GM08714 (cell line): Measurements from ENCODE around the gene MRI1.

ENCODE experiments used
- H3K4me3 ChIP-seq: fragments of 200-500 bp; sonication (Bioruptor generic); 2 replicates; pipeline ENCODE4 v1.5.1; 2014; ENCODE audit warnings: mild to moderate bottlenecking, low read length, inconsistent platforms
- ZNF274 ChIP-seq: IDR thresholded peaks from 2 replicates; pipeline ENCODE4 v1.6.1; 2012; ENCODE audit warnings: mild to moderate bottlenecking, low read depth, low read length

MRI1 gene

GRCh38 chr19:13764101-13764807, at the start of gene MRI1:
MRI1 (plus strand) TSS chr19:13764522; CDS start chr19:13764589, 67 bp downstream.
- no peak for TF ChIP-seq ZNF274

DNA sequence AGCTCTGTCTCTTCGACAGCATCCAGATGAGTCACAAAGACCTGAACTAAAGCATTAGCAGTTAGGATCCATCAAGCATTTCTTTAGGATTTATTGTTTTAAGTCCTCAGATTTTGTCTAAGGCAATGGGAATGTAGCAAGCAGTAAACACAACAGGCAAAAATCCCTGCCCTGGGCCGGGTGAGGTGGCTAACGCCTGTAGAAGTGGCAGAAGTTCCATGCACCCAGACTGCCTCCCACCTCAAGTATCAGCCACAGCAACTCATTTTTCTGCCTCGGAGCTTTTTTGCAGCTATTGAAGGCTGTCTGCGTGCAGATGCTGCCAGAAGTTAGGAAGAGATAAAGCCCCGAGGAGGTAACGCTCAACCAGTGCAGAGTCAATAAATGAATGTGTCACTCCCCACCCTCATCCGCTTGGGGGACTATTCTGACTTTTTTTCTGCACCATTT, 47.1 kb upstream of the MRI1 start:
- no peak for TF ChIP-seq ZNF274
- no peak overlapping the region for H3K4me3 ChIP-seq

More at GRCh38 chr19:13764101-13764807, at the start of gene MRI1:
- H3K4me3 ChIP-seq = peak within 1 kb of the TSS; percentile 71

GRCh38 chr19:13718733-13719132, 45.6 kb upstream of the MRI1 start:
- no peak for TF ChIP-seq ZNF274
- no peak overlapping the region for H3K4me3 ChIP-seq

DNA sequence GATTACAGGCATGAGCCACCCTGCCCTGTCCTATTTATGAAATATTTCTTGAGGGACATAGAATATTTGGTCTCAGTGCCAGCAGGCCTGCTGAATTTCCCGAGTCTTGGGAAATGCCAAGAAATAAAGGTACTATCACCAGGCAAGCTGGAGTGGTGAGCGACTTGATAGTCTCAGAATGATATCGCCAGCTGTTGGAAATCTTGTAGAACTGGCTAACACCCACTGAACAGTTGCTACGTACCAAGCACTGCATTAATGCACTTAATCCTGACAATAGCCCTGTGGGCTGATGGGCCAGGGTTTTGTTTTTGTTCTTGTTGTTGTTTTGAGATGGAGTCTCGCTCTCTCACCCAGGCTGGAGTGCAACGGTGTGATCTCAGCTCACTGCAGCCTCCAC, 42.2 kb upstream of the MRI1 start:
- no peak for TF ChIP-seq ZNF274
- no peak overlapping the region for H3K4me3 ChIP-seq

GRCh38 chr19:13723206-13723605, 41.1 kb upstream of the MRI1 start:
- H3K4me3 ChIP-seq = no peak overlapping the region
- no peak for TF ChIP-seq ZNF274

GRCh38 chr19:13726323-13726722, 38.0 kb upstream of the MRI1 start:
- H3K4me3 ChIP-seq = no peak overlapping the region
- no peak for TF ChIP-seq ZNF274

- H3K4me3 ChIP-seq = no peak overlapping the region
- TF ChIP-seq ZNF274 = no peak
Measured at GRCh38 chr19:13727798-13728197, 36.5 kb upstream of the MRI1 start.

- no peak for TF ChIP-seq ZNF274
- H3K4me3 ChIP-seq = no peak overlapping the region
Measured at GRCh38 chr19:13729859-13730258, 34.5 kb upstream of the MRI1 start.

DNA sequence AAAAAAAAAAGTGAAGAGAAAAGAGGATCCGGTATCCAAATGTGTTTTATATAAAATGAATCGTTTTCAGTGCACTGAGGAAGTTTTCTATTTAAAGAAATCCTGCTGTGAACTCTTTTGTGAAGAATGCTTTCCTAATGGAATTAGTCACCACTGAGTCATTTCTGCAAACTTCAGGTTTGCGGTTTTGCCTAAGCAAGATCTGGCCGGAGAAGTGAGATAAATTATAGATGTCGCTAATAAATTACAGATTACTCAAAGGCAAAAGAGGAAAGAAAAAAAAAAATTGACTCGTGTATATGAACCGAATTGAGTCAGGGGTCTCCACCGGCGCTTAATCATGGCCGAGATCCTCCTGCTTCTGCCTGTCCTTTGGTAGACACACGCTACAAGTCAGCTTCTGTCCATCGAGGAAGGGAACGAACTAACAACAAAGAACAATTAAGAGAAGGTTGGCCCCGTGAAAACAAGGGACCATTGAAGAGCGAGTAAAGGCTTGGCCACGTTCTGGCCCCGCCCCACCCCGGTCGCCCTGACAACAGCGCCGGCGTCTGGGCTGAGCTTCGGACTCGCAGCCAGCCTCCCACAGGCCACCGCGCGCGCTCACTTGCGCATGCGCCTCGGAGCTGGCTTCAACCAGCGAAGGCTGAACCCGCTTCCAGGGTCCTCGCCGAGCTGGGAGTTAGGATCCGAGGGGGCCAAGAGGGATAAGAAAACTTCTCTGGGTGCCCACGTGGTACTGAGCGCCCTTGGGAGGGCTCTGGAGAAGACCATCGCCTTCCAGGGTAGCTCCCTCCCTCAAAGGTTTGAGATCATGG, 33.0 kb upstream of the MRI1 start:
- H3K4me3 ChIP-seq = peak overlapping the region; percentile 70
- TF ChIP-seq ZNF274 = no peak

DNA sequence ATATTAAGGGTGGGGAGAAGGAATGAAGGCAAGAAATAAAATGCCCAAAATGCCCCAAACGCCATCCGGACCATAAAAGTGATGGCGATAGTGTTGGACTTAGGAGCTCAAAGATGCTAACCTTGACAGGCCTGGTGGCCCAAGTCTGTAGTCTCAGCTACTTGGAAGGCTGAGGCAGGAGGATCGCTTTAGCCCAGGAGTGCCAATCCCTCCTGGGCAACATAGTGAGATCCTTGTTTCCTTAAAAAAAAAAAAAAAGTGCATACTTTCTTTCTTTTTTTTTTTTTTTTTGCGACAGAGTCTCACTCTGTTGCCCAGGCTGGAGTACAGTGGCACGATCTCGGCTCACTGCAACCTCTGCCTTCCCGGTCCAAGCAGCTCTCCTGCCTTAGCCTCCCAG, 32.0 kb upstream of the MRI1 start:
- TF ChIP-seq ZNF274 = no peak
- H3K4me3 ChIP-seq = peak overlapping the region; percentile 70; the same call in 1 of the 2 replicates

DNA sequence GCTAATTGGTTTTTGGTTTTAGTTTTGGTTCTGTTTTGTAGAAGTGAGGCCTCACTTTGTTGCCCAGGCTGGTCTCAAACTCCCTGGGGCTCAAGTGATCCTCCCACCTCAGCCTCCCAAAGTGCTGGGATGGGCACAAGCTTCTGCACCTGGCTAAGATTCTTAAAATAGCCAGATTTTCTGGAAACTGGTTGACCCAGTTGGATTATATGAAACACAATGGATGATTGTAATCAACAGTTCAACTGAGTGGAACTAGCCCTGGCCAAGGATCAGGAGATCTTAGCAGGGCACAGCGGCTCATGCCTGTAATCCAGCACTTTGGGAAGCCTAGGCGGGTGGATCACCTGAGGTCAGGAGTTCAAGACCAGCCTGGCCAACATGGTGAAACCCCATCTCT, 29.6 kb upstream of the MRI1 start:
- H3K4me3 ChIP-seq = no peak overlapping the region
- TF ChIP-seq ZNF274 = no peak

- no peak overlapping the region for H3K4me3 ChIP-seq
- no peak for TF ChIP-seq ZNF274
Measured at GRCh38 chr19:13738073-13738472, 26.2 kb upstream of the MRI1 start.

GRCh38 chr19:13741893-13742292, 22.4 kb upstream of the MRI1 start:
- H3K4me3 ChIP-seq = no peak overlapping the region
- no peak for TF ChIP-seq ZNF274

- no peak for TF ChIP-seq ZNF274
- no peak overlapping the region for H3K4me3 ChIP-seq
Measured at GRCh38 chr19:13742756-13743155, 21.6 kb upstream of the MRI1 start.

DNA sequence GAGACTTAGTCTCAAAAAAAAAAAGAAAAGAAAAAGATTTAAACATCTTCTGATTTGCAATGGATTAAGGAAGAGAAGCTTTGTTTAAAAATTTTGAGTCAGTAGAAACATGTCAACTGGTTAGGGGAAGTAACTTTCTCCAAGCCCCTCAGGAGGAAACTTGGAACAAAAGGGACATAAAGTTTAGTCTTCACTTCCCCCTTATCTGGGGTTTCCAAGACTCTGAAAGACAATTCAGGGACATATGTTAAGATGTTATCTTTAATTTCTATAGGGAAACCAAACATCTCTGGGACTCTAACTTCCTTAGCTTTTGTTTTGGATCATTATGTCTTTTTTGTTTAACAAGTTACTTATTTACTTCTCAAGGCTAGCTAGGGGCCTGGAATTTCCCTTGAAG, 20.1 kb upstream of the MRI1 start:
- no peak overlapping the region for H3K4me3 ChIP-seq
- TF ChIP-seq ZNF274 = no peak
